GM19467 (cell line): ENCODE results near the gene METTL15.
"Not testable (repeated sequence)": the region's sequence is repeated elsewhere in the genome, so short reads cannot be mapped to it uniquely, and the experiment has no call there.

Experiments
- ATAC-seq: cut with Tn5 transposase; IDR thresholded peaks from one replicate; pipeline ENCODE4 v1.9.1; 2021; ENCODE audit warnings: mild to moderate bottlenecking, moderate library complexity; ENCODE audit not compliant: unreplicated experiment

The METTL15 gene

GRCh38 chr11:28107750-28108618, at the start of gene METTL15, which contains the start of gene KIF18A:
Gene METTL15 (plus strand): TSS chr11:28108388. CDS start chr11:28113335, 4,947 bp downstream.
Gene KIF18A (minus strand): TSS chr11:28108156. CDS start chr11:28097947, 10,209 bp downstream.
- ATAC-seq = peak; percentile 97

GRCh38 chr11:28071305-28071704, 36.9 kb upstream of the METTL15 start:
- ATAC-seq = no peak

GRCh38 chr11:28072321-28072720, 35.9 kb upstream of the METTL15 start:
- ATAC-seq = no peak

- no peak for ATAC-seq
Measured at GRCh38 chr11:28077521-28077920, 30.7 kb upstream of the METTL15 start.

GRCh38 chr11:28083118-28083517, 25.1 kb upstream of the METTL15 start:
- no peak for ATAC-seq

GRCh38 chr11:28086569-28086968, 21.6 kb upstream of the METTL15 start:
- no peak for ATAC-seq

GRCh38 chr11:28087192-28087591, 21.0 kb upstream of the METTL15 start:
- not testable (repeated sequence) for ATAC-seq

GRCh38 chr11:28087693-28088092, 20.5 kb upstream of the METTL15 start:
- ATAC-seq = not testable (repeated sequence)

GRCh38 chr11:28089378-28089777, 18.8 kb upstream of the METTL15 start:
- no peak for ATAC-seq

GRCh38 chr11:28090052-28090749, 18.0 kb upstream of the METTL15 start:
- ATAC-seq = no peak

- ATAC-seq = no peak
Measured at GRCh38 chr11:28092786-28093185, 15.4 kb upstream of the METTL15 start.

GRCh38 chr11:28098257-28098656, 9.9 kb upstream of the METTL15 start:
- ATAC-seq = no peak

GRCh38 chr11:28099715-28100114, 8.5 kb upstream of the METTL15 start:
- ATAC-seq = no peak

- no peak for ATAC-seq
Measured at GRCh38 chr11:28100665-28101064, 7.5 kb upstream of the METTL15 start.

- not testable (repeated sequence) for ATAC-seq
Measured at GRCh38 chr11:28102300-28102699, 5.9 kb upstream of the METTL15 start.

GRCh38 chr11:28104425-28104824, 3.8 kb upstream of the METTL15 start:
- no peak for ATAC-seq

- ATAC-seq = no peak
Measured at GRCh38 chr11:28104984-28105383, 3.2 kb upstream of the METTL15 start.

- no peak for ATAC-seq
Measured at GRCh38 chr11:28105869-28106268, 2.3 kb upstream of the METTL15 start.

GRCh38 chr11:28106353-28107043, 1.7 kb upstream of the METTL15 start:
- ATAC-seq = no peak

GRCh38 chr11:28107191-28107749, 918 bp upstream of the METTL15 start:
- peak; percentile 1 for ATAC-seq

- no peak for ATAC-seq
Measured at GRCh38 chr11:28108958-28109357, 770 bp downstream of the METTL15 start.
